ENCODE measurements around the gene DUSP22. TPM values are rescaled to one million over a fixed set of nuclear protein-coding genes. Genes with fewer than 3 reads are reported as not detected.

The DUSP22 gene
- total and polyA plus RNA-seq, 2 of the 8 experiments (the other 6 are each of a cell fraction or from before 2014, with no cell fraction given): 15.5 to 32.4 TPM

DNA sequence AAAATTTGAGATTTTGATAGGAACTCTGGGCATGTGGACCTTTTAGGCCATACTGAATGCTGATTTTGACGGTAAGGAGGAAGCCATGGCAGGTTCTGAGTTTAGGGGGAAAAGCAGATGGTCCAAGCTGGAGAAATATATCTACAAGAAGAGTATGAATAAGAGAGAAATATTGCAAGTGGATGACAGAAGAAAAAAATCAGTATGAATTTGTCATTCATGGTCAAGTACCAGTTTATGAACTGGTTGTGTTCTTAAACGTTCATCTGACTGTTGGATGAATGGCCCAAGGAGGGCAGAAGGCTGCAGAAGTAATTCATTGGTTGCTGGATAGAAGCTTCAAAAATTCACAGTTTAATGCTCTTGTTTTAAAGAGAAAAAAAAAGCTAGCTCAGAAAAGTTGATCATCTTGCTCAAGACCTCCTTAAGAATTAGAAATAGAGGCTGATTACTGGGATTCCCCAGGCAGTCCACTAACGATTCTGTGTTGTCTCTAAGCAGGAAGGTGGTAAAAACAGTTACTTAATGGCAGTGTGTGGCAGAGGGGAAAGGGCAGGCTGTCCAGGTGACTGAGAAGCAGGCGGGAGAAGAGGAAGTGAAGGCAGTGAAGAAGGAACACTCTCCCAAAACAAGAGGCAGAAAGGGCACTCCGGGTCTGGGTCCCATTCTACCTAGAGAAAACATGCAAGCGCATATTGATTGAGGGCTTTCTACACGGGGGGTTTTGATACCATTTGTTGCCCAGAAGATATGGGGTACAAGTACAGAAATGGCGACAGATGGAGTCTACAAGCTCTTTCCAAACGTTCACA lies 2.0 kb upstream of the DUSP22 start (continued):
- TF ChIP-seq RNF2 (IDR thresholded peaks at IDR 0.05; ENCODE audit: borderline replicate concordance, low read depth, low read length, missing control alignments, poor library complexity, severe bottlenecking) (no peak), HDAC2 (IDR thresholded peaks at IDR 0.05; ENCODE audit: borderline replicate concordance in 1 of 2, low read depth in 2 of 2, low read length in 2 of 2) (no peak), BACH1 (IDR thresholded peaks at IDR 0.05; ENCODE audit: low read length) (no peak)
